Kidney epithelial cell (primary cell): ENCODE measurements around the gene TMEM179B. TPM values are rescaled to one million over a fixed set of nuclear protein-coding genes. Genes with fewer than 3 reads are reported as not detected.

Experiments used
- DNase-seq: peaks from one replicate; pipeline ENCODE4 v3.0.0-alpha.2; 2010; ENCODE audit warnings: low read depth
- H3K27me3 ChIP-seq: 2 replicates; pipeline ENCODE4 v1.6.0; 2011; ENCODE audit warnings: low read length; ENCODE audit not compliant: control insufficient read depth, insufficient read depth
- H3K36me3 ChIP-seq: 2 replicates; pipeline ENCODE4 v1.5.1; 2011; ENCODE audit warnings: low read length; ENCODE audit not compliant: control insufficient read depth, insufficient read depth
- H3K4me3 ChIP-seq: 2 replicates; pipeline ENCODE4 v1.5.1; 2011; ENCODE audit warnings: low read depth, mild to moderate bottlenecking, control low read depth, low read length
- CTCF ChIP-seq: IDR thresholded peaks from 2 replicates; pipeline ENCODE4 v1.5.1; 2011; ENCODE audit warnings: mild to moderate bottlenecking, moderate library complexity, low read length, control low read depth, inconsistent platforms; ENCODE audit not compliant: insufficient read depth, poor library complexity, severe bottlenecking
- total RNA-seq: library from RNA; depleted of rRNA; stranded (reverse); fragments of >200 nt; gene quantifications from 2 replicates; pipeline ENCODE4 v1.2.3, GENCODE V29; 2015

The TMEM179B gene
- total RNA-seq, 1 donor from 2014 or later = 66.7 TPM

GRCh38 chr11:62782753-62783152 lies 4.4 kb upstream of the TMEM179B start:
- Histone ChIP-seq H3K27me3 (no peaks in the 10 kb centered on the region), H3K36me3 (peaks cover 2% of the 10 kb centered on the region), H3K4me3 (no peak overlapping the region)
- no peak for DNase-seq
- TF ChIP-seq CTCF = no peak

GRCh38 chr11:62786318-62787004 lies 741 bp upstream of the TMEM179B start:
- H3K36me3 ChIP-seq = peaks cover 1% of the 10 kb centered on the region
- peak overlapping the region; percentile 91 for H3K4me3 ChIP-seq
- no peak for DNase-seq
- peak; percentile 100 for TF ChIP-seq CTCF
- H3K27me3 ChIP-seq = no peaks in the 10 kb centered on the region

GRCh38 chr11:62788991-62789390 lies 1.8 kb downstream of the TMEM179B start:
- peaks cover 1% of the 10 kb centered on the region for H3K36me3 ChIP-seq
- no peak for TF ChIP-seq CTCF
- DNase-seq = no peak
- H3K4me3 ChIP-seq = no peak overlapping the region
- H3K27me3 ChIP-seq = no peaks in the 10 kb centered on the region

GRCh38 chr11:62789576-62789975 lies 2.4 kb downstream of the TMEM179B start:
- no peak for DNase-seq
- Histone ChIP-seq H3K36me3 (peaks cover 1% of the 10 kb centered on the region), H3K27me3 (no peaks in the 10 kb centered on the region), H3K4me3 (no peak overlapping the region)
- TF ChIP-seq CTCF = no peak

GRCh38 chr11:62791501-62792201 lies 4.4 kb downstream of the TMEM179B start, which contains the start of gene TMEM223:
Gene TMEM223 (minus strand): TSS chr11:62792006. CDS start chr11:62791994, 12 bp downstream.
- Histone ChIP-seq H3K27me3 (no peaks in the 10 kb centered on the region), H3K36me3 (peaks cover 1% of the 10 kb centered on the region)
- no peak for DNase-seq

More at GRCh38 chr11:62791501-62792201, 4.4 kb downstream of the TMEM179B start, which contains the start of gene TMEM223:
- H3K4me3 ChIP-seq = peak within 1 kb of the TSS; percentile 94
- TF ChIP-seq CTCF = no peak
